Gastrocnemius medialis (tissue), 4 donors: ENCODE data around the gene FABP2.

ENCODE experiments used
- POLR2A ChIP-seq, 2 donors: fragments of 450-650 bp; IDR thresholded peaks; one replicate each; pipeline ENCODE4 v1.6.1; 2017; ENCODE audit warnings: antibody characterized with exemption in 2 of 2, mild to moderate bottlenecking in 2 of 2, moderate library complexity in 2 of 2
- TF ChIP-seq, protein P1 (sequence below), 5 experiments: fragments of 450-650 bp in 3 of 5; fragments of 200-600 bp in 2 of 5; sonication (generic) in 2 of 5; IDR thresholded peaks in 4 of 5; conservative IDR thresholded peaks in 1 of 5; 1 replicate in 4 of 5; 2 replicates in 1 of 5; pipeline ENCODE4 v1.5.1; 2016 to 2019; ENCODE audit warnings: antibody characterized with exemption in 5 of 5, mild to moderate bottlenecking in 3 of 5, moderate library complexity in 3 of 5

DNA sequence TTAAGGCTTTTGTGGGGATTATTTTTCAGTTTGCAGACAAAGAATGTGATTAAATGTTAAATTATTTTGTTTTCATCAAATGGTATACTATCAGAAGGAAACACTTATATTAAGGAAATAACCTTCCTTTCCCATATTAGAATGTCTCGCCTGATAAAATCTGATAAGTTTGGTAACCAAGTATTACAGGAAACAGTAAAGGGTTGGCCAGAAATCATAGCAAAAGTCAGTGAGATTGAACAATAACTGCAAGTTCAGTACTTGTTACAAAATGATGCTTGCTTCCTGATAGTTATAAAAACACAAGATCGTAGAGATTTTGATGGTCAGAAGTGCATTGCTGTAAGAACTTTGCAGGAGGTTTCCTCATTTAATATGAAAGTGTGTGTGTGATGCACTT lies 40.5 kb downstream of the FABP2 start:
- TF ChIP-seq, protein P1, sequence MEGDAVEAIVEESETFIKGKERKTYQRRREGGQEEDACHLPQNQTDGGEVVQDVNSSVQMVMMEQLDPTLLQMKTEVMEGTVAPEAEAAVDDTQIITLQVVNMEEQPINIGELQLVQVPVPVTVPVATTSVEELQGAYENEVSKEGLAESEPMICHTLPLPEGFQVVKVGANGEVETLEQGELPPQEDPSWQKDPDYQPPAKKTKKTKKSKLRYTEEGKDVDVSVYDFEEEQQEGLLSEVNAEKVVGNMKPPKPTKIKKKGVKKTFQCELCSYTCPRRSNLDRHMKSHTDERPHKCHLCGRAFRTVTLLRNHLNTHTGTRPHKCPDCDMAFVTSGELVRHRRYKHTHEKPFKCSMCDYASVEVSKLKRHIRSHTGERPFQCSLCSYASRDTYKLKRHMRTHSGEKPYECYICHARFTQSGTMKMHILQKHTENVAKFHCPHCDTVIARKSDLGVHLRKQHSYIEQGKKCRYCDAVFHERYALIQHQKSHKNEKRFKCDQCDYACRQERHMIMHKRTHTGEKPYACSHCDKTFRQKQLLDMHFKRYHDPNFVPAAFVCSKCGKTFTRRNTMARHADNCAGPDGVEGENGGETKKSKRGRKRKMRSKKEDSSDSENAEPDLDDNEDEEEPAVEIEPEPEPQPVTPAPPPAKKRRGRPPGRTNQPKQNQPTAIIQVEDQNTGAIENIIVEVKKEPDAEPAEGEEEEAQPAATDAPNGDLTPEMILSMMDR (IDR thresholded peaks at IDR 0.05 in 4 of 5, conservative IDR thresholded peaks at IDR 0.05 in 1 of 5): no peak
- TF ChIP-seq POLR2A (IDR thresholded peaks at IDR 0.05): no peak
